ENCODE data around the gene PARP1. TPM values are rescaled to one million over a fixed set of nuclear protein-coding genes. Genes with fewer than 3 reads are reported as not detected.

Gene PARP1
- polyA plus RNA-seq, 3 donors = 17.7 to 30.0 (median 23.3) TPM

DNA sequence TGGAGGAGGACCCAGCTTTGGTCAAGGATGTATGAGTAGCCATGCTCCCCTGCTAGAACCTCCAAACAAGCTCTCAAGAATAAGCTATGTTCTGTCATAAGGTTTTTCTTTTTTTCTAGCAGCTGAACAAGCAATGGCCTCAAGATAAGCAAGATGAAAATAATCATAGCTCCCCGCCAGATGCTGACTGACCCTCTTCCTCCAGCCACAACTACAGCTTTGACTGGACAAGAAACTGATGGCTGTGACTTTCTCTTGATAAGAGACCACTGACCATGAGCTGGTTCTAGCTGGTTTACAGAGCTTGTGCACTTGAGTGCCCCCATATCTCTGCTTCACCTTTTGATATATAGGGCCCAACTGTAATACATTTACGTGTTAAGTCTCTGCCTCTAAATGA, 38.2 kb upstream of the PARP1 start:
- H3K27me3 ChIP-seq (ENCODE audit: control insufficient read depth in 2 of 2, insufficient read depth in 2 of 2, low read length in 2 of 2) = no peaks in the 10 kb centered on the region
- intact Hi-C loops (cut with micrococcal nuclease) = no loop called here
- H3K9ac ChIP-seq (ENCODE audit: insufficient read depth, low read length, poor library complexity, severe bottlenecking) = no peak overlapping the region
- H3K4me3 ChIP-seq (replicated peaks in 1 of 3; ENCODE audit: low read depth in 2 of 3, low read length in 3 of 3) = no peak overlapping the region
- DNase-seq = no peak
- H3K4me2 ChIP-seq (replicated peaks; ENCODE audit: extremely low read depth, low read length, poor library complexity, severe bottlenecking) = no peak overlapping the region
- H3K36me3 Mint-ChIP-seq = no peaks in the 10 kb centered on the region
- no peak overlapping the region for H3K4me3 Mint-ChIP-seq
- H3K9me3 Mint-ChIP-seq = peaks cover 0 to 3% (median 0%) of the 10 kb centered on the region in 7 donors
- 92% methylated on average over 1 of the region's 2 CpGs for WGBS (ENCODE audit: insufficient coverage)
- H3K36me3 ChIP-seq (replicated peaks in 1 of 2; ENCODE audit: control insufficient read depth in 1 of 2, insufficient read depth in 2 of 2, low read length in 2 of 2) = no peaks in the 10 kb centered on the region
- peaks cover 2% of the 10 kb centered on the region for H3K4me1 Mint-ChIP-seq
- no peak overlapping the region for H2AFZ ChIP-seq (ENCODE audit: insufficient read depth, low read depth, low read length, poor library complexity, severe bottlenecking)
- H3K27me3 Mint-ChIP-seq (ENCODE audit: low read depth in 3 of 3) = peaks cover 6 to 17% (median 10%) of the 10 kb centered on the region in 3 donors
- no peaks in the 10 kb centered on the region for H3K9me3 ChIP-seq (replicated peaks in 1 of 2; ENCODE audit: control insufficient read depth in 1 of 2, insufficient read depth in 1 of 2, low read length in 2 of 2)
- H3K27ac ChIP-seq (ENCODE audit: low read depth in 1 of 2, low read length in 2 of 2) = no peak overlapping the region
- no peaks in the 10 kb centered on the region for H4K20me1 ChIP-seq (ENCODE audit: insufficient read depth, low read length)
- TF ChIP-seq, protein P1, sequence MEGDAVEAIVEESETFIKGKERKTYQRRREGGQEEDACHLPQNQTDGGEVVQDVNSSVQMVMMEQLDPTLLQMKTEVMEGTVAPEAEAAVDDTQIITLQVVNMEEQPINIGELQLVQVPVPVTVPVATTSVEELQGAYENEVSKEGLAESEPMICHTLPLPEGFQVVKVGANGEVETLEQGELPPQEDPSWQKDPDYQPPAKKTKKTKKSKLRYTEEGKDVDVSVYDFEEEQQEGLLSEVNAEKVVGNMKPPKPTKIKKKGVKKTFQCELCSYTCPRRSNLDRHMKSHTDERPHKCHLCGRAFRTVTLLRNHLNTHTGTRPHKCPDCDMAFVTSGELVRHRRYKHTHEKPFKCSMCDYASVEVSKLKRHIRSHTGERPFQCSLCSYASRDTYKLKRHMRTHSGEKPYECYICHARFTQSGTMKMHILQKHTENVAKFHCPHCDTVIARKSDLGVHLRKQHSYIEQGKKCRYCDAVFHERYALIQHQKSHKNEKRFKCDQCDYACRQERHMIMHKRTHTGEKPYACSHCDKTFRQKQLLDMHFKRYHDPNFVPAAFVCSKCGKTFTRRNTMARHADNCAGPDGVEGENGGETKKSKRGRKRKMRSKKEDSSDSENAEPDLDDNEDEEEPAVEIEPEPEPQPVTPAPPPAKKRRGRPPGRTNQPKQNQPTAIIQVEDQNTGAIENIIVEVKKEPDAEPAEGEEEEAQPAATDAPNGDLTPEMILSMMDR (IDR thresholded peaks at IDR 0.05) = no peak
- H3K79me2 ChIP-seq (ENCODE audit: insufficient read depth, low read length) = no peaks in the 10 kb centered on the region
- H3K4me1 ChIP-seq (ENCODE audit: control insufficient read depth in 1 of 2, insufficient read depth in 2 of 2, low read length in 2 of 2) = no peaks in the 10 kb centered on the region
- no peak overlapping the region for H3K27ac Mint-ChIP-seq

- DNase-seq = no peak
- Mint-ChIP-seq H3K36me3 (no peaks in the 10 kb centered on the region), H3K27ac (no peak overlapping the region), H3K4me3 (no peak overlapping the region), H3K27me3 (ENCODE audit: low read depth in 3 of 3) (peaks cover 3 to 20% (median 10%) of the 10 kb centered on the region in 3 donors), H3K4me1 (peaks cover 2% of the 10 kb centered on the region), H3K9me3 (peaks cover 0 to 3% (median 0%) of the 10 kb centered on the region in 7 donors)
- Histone ChIP-seq H3K27me3 (ENCODE audit: control insufficient read depth in 2 of 2, insufficient read depth in 2 of 2, low read length in 2 of 2) (no peaks in the 10 kb centered on the region), H3K27ac (ENCODE audit: low read depth in 1 of 2, low read length in 2 of 2) (no peak overlapping the region), H2AFZ (ENCODE audit: insufficient read depth, low read depth, low read length, poor library complexity, severe bottlenecking) (no peak overlapping the region), H3K36me3 (replicated peaks in 1 of 2; ENCODE audit: control insufficient read depth in 1 of 2, insufficient read depth in 2 of 2, low read length in 2 of 2) (no peaks in the 10 kb centered on the region), H3K4me2 (replicated peaks; ENCODE audit: extremely low read depth, low read length, poor library complexity, severe bottlenecking) (no peak overlapping the region), H3K9ac (ENCODE audit: insufficient read depth, low read length, poor library complexity, severe bottlenecking) (no peak overlapping the region), H4K20me1 (ENCODE audit: insufficient read depth, low read length) (no peaks in the 10 kb centered on the region), H3K4me1 (ENCODE audit: control insufficient read depth in 1 of 2, insufficient read depth in 2 of 2, low read length in 2 of 2) (no peaks in the 10 kb centered on the region), H3K4me3 (replicated peaks in 1 of 3; ENCODE audit: low read depth in 2 of 3, low read length in 3 of 3) (no peak overlapping the region), H3K79me2 (ENCODE audit: insufficient read depth, low read length) (no peaks in the 10 kb centered on the region), H3K9me3 (replicated peaks in 1 of 2; ENCODE audit: control insufficient read depth in 1 of 2, insufficient read depth in 1 of 2, low read length in 2 of 2) (no peaks in the 10 kb centered on the region)
- WGBS (ENCODE audit: insufficient coverage) = 9% methylated on average over 2 of the region's 2 CpGs
- TF ChIP-seq, protein P1 (IDR thresholded peaks at IDR 0.05) = no peak
- intact Hi-C loops (cut with micrococcal nuclease) = no loop called here
Measured at GRCh38 chr1:226444901-226445300, 37.0 kb upstream of the PARP1 start.

All from CD14-positive monocyte (primary cell).